ENCODE data around the gene UNC5A.

DNA sequence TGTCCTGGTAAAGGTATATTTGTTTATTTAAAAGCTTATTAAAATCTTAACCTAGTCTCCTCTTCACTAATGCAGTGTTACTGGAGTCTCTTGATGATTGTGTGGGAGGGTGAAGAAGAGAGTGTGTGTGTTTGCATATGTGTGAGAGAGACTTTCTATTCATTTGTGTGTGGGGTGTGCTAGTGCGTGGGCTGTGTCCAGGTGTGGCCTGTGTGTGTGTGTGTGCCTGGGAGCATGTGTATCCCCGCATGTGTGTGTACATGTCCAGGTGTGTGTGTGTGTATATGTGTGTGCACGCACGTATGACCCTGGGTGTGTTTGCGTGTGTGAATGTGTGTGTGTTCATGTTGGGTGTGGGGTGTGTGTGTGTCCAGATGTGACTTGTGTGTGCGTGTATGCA, 10.3 kb upstream of the UNC5A start:
- TF ChIP-seq, protein P1, sequence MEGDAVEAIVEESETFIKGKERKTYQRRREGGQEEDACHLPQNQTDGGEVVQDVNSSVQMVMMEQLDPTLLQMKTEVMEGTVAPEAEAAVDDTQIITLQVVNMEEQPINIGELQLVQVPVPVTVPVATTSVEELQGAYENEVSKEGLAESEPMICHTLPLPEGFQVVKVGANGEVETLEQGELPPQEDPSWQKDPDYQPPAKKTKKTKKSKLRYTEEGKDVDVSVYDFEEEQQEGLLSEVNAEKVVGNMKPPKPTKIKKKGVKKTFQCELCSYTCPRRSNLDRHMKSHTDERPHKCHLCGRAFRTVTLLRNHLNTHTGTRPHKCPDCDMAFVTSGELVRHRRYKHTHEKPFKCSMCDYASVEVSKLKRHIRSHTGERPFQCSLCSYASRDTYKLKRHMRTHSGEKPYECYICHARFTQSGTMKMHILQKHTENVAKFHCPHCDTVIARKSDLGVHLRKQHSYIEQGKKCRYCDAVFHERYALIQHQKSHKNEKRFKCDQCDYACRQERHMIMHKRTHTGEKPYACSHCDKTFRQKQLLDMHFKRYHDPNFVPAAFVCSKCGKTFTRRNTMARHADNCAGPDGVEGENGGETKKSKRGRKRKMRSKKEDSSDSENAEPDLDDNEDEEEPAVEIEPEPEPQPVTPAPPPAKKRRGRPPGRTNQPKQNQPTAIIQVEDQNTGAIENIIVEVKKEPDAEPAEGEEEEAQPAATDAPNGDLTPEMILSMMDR (conservative IDR thresholded peaks at IDR 0.05) = no peak
- TF ChIP-seq ZFX (IDR thresholded peaks at IDR 0.05) = no peak

Data from C4-2B (cell line).